H1 (cell line): ENCODE data around the gene SMURF2. TPM values are rescaled to one million over a fixed set of nuclear protein-coding genes. Genes with fewer than 3 reads are reported as not detected.

Source experiments
- CTCF ChIA-PET: fragments of 300-600 bp; sonication (Branson Sonifier 250); formaldehyde crosslinking; loops from one replicate; lab custom pipeline; 2021; ENCODE audit not compliant: partially characterized antibody; lab: Charles Lee
- POLR2A ChIA-PET: fragments of 300-600 bp; sonication (Branson Sonifier 250); formaldehyde crosslinking; loops from one replicate; lab custom pipeline; 2021; ENCODE audit warnings: inconsistent platforms; ENCODE audit not compliant: partially characterized antibody; lab: Charles Lee
- DNase-seq, 2 experiments: peaks; one replicate each; pipeline versions ENCODE4 v3.0.0 to v3.0.0-alpha.2; 2010 to 2022; ENCODE audit warnings: low spot score in 2 of 2, low read depth in 1 of 2, mixed read lengths in 1 of 2
- FAIRE-seq: peaks from 2 replicates; lab custom pipeline; 2011; peaks lifted over from hg19 to GRCh38; lab: Jason Lieb, UNC
- H2AFZ ChIP-seq: 2 replicates; pipeline ENCODE4 v1.8.1; 2012; ENCODE audit warnings: low read length, inconsistent platforms
- H2AK5ac ChIP-seq: 2 replicates; pipeline ENCODE4 v1.6.1; 2013; ENCODE audit warnings: low read depth, low read length
- H2BK120ac ChIP-seq: replicated peaks from 2 replicates; pipeline ENCODE3; 2013; ENCODE audit warnings: low read depth, low read length, inconsistent platforms
- H2BK12ac ChIP-seq: 2 replicates; pipeline ENCODE4 v1.6.1; 2013; ENCODE audit warnings: low read depth, low read length
- H2BK15ac ChIP-seq: 2 replicates; pipeline ENCODE4 v1.6.1; 2013; ENCODE audit warnings: low read length
- H2BK20ac ChIP-seq: 2 replicates; pipeline ENCODE4 v1.6.1; 2013; ENCODE audit warnings: low read length
- H2BK5ac ChIP-seq: 2 replicates; pipeline ENCODE4 v1.6.1; 2013; ENCODE audit warnings: low read depth, low read length
- H3K14ac ChIP-seq: 2 replicates; pipeline ENCODE4 v1.6.1; 2013; ENCODE audit warnings: inconsistent platforms; ENCODE audit not compliant: insufficient read length
- H3K18ac ChIP-seq: 2 replicates; pipeline ENCODE4 v1.6.1; 2013; ENCODE audit warnings: low read length; ENCODE audit errors: extremely low read depth
- H3K23ac ChIP-seq: 2 replicates; pipeline ENCODE4 v1.6.1; 2013; ENCODE audit warnings: inconsistent platforms; ENCODE audit not compliant: insufficient read length
- H3K23me2 ChIP-seq: 2 replicates; pipeline ENCODE4 v1.6.1; 2013; ENCODE audit warnings: low read depth, low read length
- H3K27ac ChIP-seq: 2 replicates; pipeline ENCODE4 v1.6.1; 2011; ENCODE audit warnings: low read depth, low read length, inconsistent platforms
- H3K27me3 ChIP-seq, 4 experiments: replicated peaks in 1 of 4; 1 replicate in 1 of 4; 2 replicates in 3 of 4; pipeline versions ENCODE4 v1.6.1 to v1.8.1; 2011 to 2013; ENCODE audit warnings: low read length in 3 of 4, mild to moderate bottlenecking in 3 of 4, inconsistent platforms in 2 of 4, mixed read lengths in 2 of 4, moderate library complexity in 1 of 4; ENCODE audit not compliant: control insufficient read depth in 3 of 4, insufficient read depth in 3 of 4; ENCODE audit errors: extremely low read depth in 1 of 4
- H3K36me3 ChIP-seq, 4 experiments: 2 replicates each; pipeline versions ENCODE4 v1.6.1 to v1.8.1; 2011 to 2013; ENCODE audit warnings: mild to moderate bottlenecking in 4 of 4, low read length in 3 of 4, moderate library complexity in 2 of 4, control low read depth in 1 of 4, inconsistent platforms in 1 of 4; ENCODE audit not compliant: insufficient read depth in 4 of 4, control insufficient read depth in 2 of 4
- H3K4ac ChIP-seq: replicated peaks from 2 replicates; pipeline ENCODE3; 2013; ENCODE audit warnings: low read length, low read depth, mixed read lengths, inconsistent platforms; ENCODE audit not compliant: insufficient read length
- H3K4me1 ChIP-seq, 4 experiments: replicated peaks in 1 of 4; 1 replicate in 1 of 4; 2 replicates in 3 of 4; pipeline versions ENCODE4 v1.6.1 to v1.8.1; 2011 to 2013; ENCODE audit warnings: low read length in 3 of 4, inconsistent platforms in 2 of 4, mixed read lengths in 1 of 4; ENCODE audit not compliant: insufficient read depth in 4 of 4, control insufficient read depth in 3 of 4
- H3K4me2 ChIP-seq, 2 experiments: 2 replicates each; pipeline versions ENCODE4 v1.6.1 to v1.8.1; 2011 to 2013; ENCODE audit warnings: low read depth in 2 of 2, low read length in 2 of 2, control low read depth in 1 of 2, inconsistent platforms in 1 of 2, mild to moderate bottlenecking in 1 of 2; ENCODE audit not compliant: insufficient read depth in 1 of 2
- H3K4me3 ChIP-seq, 4 experiments: fragments of 200-600, 300-600 bp in 1 of 4; sonication (generic), shearing (Covaris generic), sonication (Bioruptor Twin) in 1 of 4; 2 replicates each; pipeline versions ENCODE4 v1.5.1 to v1.8.1; 2011 to 2016; ENCODE audit warnings: low read length in 4 of 4, low read depth in 3 of 4, control low read depth in 2 of 4, inconsistent platforms in 2 of 4, mild to moderate bottlenecking in 2 of 4, mixed read lengths in 1 of 4, moderate library complexity in 1 of 4; ENCODE audit not compliant: insufficient read depth in 2 of 4; ENCODE audit errors: extremely low read depth in 1 of 4
- H3K56ac ChIP-seq: replicated peaks from 2 replicates; pipeline ENCODE3; 2013; ENCODE audit warnings: low read depth, mild to moderate bottlenecking, mixed read lengths, low read length, inconsistent platforms; ENCODE audit not compliant: insufficient read length
- H3K79me1 ChIP-seq: 2 replicates; pipeline ENCODE4 v1.6.1; 2013; ENCODE audit warnings: low read depth, low read length, control low read depth
- H3K79me2 ChIP-seq, 2 experiments: 2 replicates each; pipeline versions ENCODE4 v1.6.1 to v1.8.1; 2012 to 2013; ENCODE audit warnings: low read length in 2 of 2, mild to moderate bottlenecking in 2 of 2, inconsistent platforms in 1 of 2; ENCODE audit not compliant: insufficient read depth in 2 of 2, control insufficient read depth in 1 of 2
- H3K9ac ChIP-seq, 4 experiments: replicated peaks in 1 of 4; 1 replicate in 1 of 4; 2 replicates in 3 of 4; pipeline versions ENCODE4 v1.6.1 to v1.8.1; 2011 to 2013; ENCODE audit warnings: low read depth in 3 of 4, low read length in 3 of 4, control low read depth in 2 of 4, mild to moderate bottlenecking in 2 of 4, moderate library complexity in 2 of 4, inconsistent platforms in 1 of 4; ENCODE audit errors: extremely low read depth in 1 of 4
- H3K9me3 ChIP-seq, 2 experiments: 2 replicates each; pipeline versions ENCODE4 v1.6.1 to v1.8.1; 2012 to 2013; ENCODE audit warnings: mild to moderate bottlenecking in 2 of 2, moderate library complexity in 2 of 2, control low read depth in 1 of 2, inconsistent platforms in 1 of 2, low read depth in 1 of 2, low read length in 1 of 2, mixed read lengths in 1 of 2; ENCODE audit not compliant: insufficient read depth in 2 of 2
- H4K20me1 ChIP-seq, 2 experiments: replicated peaks in 1 of 2; 2 replicates each; pipeline versions ENCODE3 to v1.8.1; 2011 to 2013; ENCODE audit warnings: inconsistent platforms in 2 of 2, low read length in 2 of 2, mild to moderate bottlenecking in 1 of 2; ENCODE audit not compliant: insufficient read depth in 2 of 2, control insufficient read depth in 1 of 2
- H4K5ac ChIP-seq: 2 replicates; pipeline ENCODE4 v1.6.1; 2013; ENCODE audit warnings: low read length, low read depth, mixed read lengths, inconsistent platforms; ENCODE audit not compliant: insufficient read length
- H4K8ac ChIP-seq: 2 replicates; pipeline ENCODE4 v1.8.0; 2013; ENCODE audit warnings: mild to moderate bottlenecking, moderate library complexity, low read length, inconsistent platforms; ENCODE audit not compliant: insufficient read depth; ENCODE audit errors: extremely low read depth
- H4K91ac ChIP-seq: replicated peaks from 2 replicates; pipeline ENCODE3; 2013; ENCODE audit warnings: low read length, mixed read lengths, inconsistent platforms; ENCODE audit not compliant: insufficient read length
- ATF2 ChIP-seq: IDR thresholded peaks from 2 replicates; pipeline ENCODE4 v1.6.1; 2012; ENCODE audit warnings: low read length, inconsistent platforms
- CTBP2 ChIP-seq: IDR thresholded peaks from 2 replicates; pipeline ENCODE4 v1.7.0; 2011; ENCODE audit warnings: borderline replicate concordance, mild to moderate bottlenecking, moderate library complexity, mixed read lengths, low read length; ENCODE audit not compliant: insufficient read depth, insufficient read length
- KDM4A ChIP-seq: IDR thresholded peaks from one replicate; pipeline ENCODE4 v1.7.1; 2012; ENCODE audit warnings: low read depth, mild to moderate bottlenecking, moderate library complexity, low read length, inconsistent platforms; ENCODE audit not compliant: severe bottlenecking
- RFX5 ChIP-seq: IDR thresholded peaks from 2 replicates; pipeline ENCODE4 v1.6.1; 2011; ENCODE audit warnings: low read depth, low read length, improper control_type of control experiment, borderline replicate concordance
- RNF2 ChIP-seq: fragments of 200-900, 300-1000 bp; sonication (generic); IDR thresholded peaks from 2 replicates; pipeline ENCODE4 v1.7.1; 2016; ENCODE audit warnings: borderline replicate concordance, low read depth, mild to moderate bottlenecking, antibody characterized with exemption, low read length; ENCODE audit not compliant: poor library complexity, severe bottlenecking; ENCODE audit errors: missing control alignments
- RXRA ChIP-seq: IDR thresholded peaks from 2 replicates; pipeline ENCODE4 v1.6.1; 2011; ENCODE audit warnings: low read depth, mild to moderate bottlenecking, low read length, moderate library complexity; ENCODE audit not compliant: insufficient read depth
- SIRT6 ChIP-seq: IDR thresholded peaks from one replicate; pipeline ENCODE4 v1.7.1; 2012; ENCODE audit warnings: low read length, inconsistent platforms
- YY1 ChIP-seq: IDR thresholded peaks from 2 replicates; pipeline ENCODE4 v1.6.1; 2011; ENCODE audit warnings: low read depth, mild to moderate bottlenecking, low read length
- WGBS, 2 experiments: shearing (Covaris generic) in 1 of 2; methylation state at CpG; one replicate each; pipeline versions ENCODE4 v1.1.6 to v1.1.7; 2013 to 2015; ENCODE audit warnings: low lambda C conversion rate in 2 of 2, mixed read lengths in 2 of 2, inconsistent platforms in 1 of 2, low coverage in 1 of 2, missing lambda C conversion rate in 1 of 2; ENCODE audit not compliant: insufficient replicate concordance in 2 of 2, insufficient coverage in 1 of 2, insufficient read length in 1 of 2; ENCODE audit errors: extremely low coverage in 1 of 2, missing lambda C conversion rate in 1 of 2; 5-methylcytosine and 5-hydroxymethylcytosine counted together
- polyA plus RNA-seq, 7 experiments: library from polyadenylated mRNA; depleted of rRNA in 3 of 7; stranded (reverse) in 5 of 7; unstranded in 2 of 7; fragments of >200 nt in 5 of 7; fragments of 200-250 nt in 2 of 7; gene quantifications; 1 replicate in 5 of 7; 2 replicates in 1 of 7; 4 replicates in 1 of 7; pipeline versions ENCODE4 v1.2.1 to v1.2.3, GENCODE V29; 2011 to 2013; ENCODE audit warnings: missing spikeins in 2 of 7, mixed read lengths in 2 of 7
- total RNA-seq: library from RNA; stranded (reverse); fragmentation: NEBNext Ultra II Directional; extraction: Animal tissue kit (Norgen Biotek cat#: 25700); gene quantifications from 2 replicates; pipeline ENCODE4 v1.2.1, GENCODE V29; 2021
- TF ChIP-seq, protein P1 (sequence below): IDR thresholded peaks from 2 replicates; pipeline ENCODE4 v1.6.1; 2012; ENCODE audit warnings: inconsistent platforms

SMURF2 gene
- total and polyA plus RNA-seq, 2 of the 8 experiments (the other 6 are each of a cell fraction or from before 2014, with no cell fraction given): 7.2 to 29.2 TPM

GRCh38 chr17:64709481-64709880, 47.4 kb upstream of the SMURF2 start:
- ChIA-PET CTCF (no interaction called here), POLR2A (interaction anchor here (1.5 kb wide), 1 partner anchor 48 kb away, joined by 3 read pairs; no protein-coding TSS in a partner anchor)
- no peak overlapping the region for H3K9ac ChIP-seq

More at GRCh38 chr17:64709481-64709880, 47.4 kb upstream of the SMURF2 start:
- Histone ChIP-seq H4K91ac (no peak overlapping the region), H3K56ac (no peak overlapping the region), H3K14ac (no peak overlapping the region), H3K27ac (no peak overlapping the region), H3K4me1 (peaks cover 0 to 5% (median 1%) of the 10 kb centered on the region in 4 experiments; a peak in 2 of 7 replicates), H2BK20ac (no peak overlapping the region), H3K4me3 (no peak overlapping the region), H3K18ac (no peak overlapping the region), H3K4me2 (no peak overlapping the region), H4K8ac (no peak overlapping the region), H2AFZ (0 out of 2 replicates have a peak overlapping the region, but pooled peaks have one; percentile 48), H3K9me3 (no peaks in the 10 kb centered on the region), H2AK5ac (no peak overlapping the region), H2BK120ac (no peak overlapping the region), H2BK5ac (no peak overlapping the region), H3K79me2 (no peaks in the 10 kb centered on the region), H4K20me1 (no peaks in the 10 kb centered on the region), H2BK15ac (no peak overlapping the region), H3K23ac (no peak overlapping the region), H4K5ac (no peak overlapping the region), H3K23me2 (no peaks in the 10 kb centered on the region; the same call in 1 of the 2 replicates), H3K27me3 (no peaks in the 10 kb centered on the region), H3K4ac (no peak overlapping the region), H2BK12ac (no peak overlapping the region), H3K79me1 (no peaks in the 10 kb centered on the region), H3K36me3 (no peaks in the 10 kb centered on the region)
- no peak for DNase-seq
- 74% methylated on average over 4 of the region's 4 CpGs; no CpG with 5 or more reads in 1 of the 2 experiments for WGBS, 2 experiments
- FAIRE-seq: no peak
- TF ChIP-seq ATF2 (no peak), RNF2 (no peak), SIRT6 (no peak), KDM4A (no peak), RFX5 (no peak), YY1 (no peak), RXRA (no peak), CTBP2 (no peak)
- TF ChIP-seq, protein P1, sequence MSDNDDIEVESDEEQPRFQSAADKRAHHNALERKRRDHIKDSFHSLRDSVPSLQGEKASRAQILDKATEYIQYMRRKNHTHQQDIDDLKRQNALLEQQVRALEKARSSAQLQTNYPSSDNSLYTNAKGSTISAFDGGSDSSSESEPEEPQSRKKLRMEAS: no peak
